ENCODE measurements around the gene EFCAB13. TPM values are rescaled to one million over a fixed set of nuclear protein-coding genes. Genes with fewer than 3 reads are reported as not detected.

The EFCAB13 gene
- total RNA-seq, 1 experiment from 2014 or later, result 1.6 TPM

DNA sequence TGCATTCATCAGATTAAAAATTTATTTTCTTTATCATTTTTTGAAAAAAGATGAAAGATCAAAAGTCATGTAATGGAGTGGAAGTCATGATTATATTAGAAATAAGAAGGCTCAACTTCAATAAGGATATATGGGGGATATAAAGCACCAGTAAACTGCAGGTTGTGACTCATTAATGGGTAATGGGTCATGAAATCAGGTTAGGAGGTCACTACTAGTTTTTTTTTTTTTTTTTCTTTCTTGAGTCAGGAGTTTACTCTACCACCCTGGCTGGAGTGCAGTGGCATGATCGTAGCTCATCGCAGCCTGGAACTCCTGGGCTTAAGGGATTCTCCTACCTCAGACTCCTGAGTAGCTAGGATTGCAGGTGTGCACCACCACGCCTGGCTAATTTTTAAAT lies 14.3 kb downstream of the EFCAB13 start:
- WGBS (ENCODE audit: extremely low coverage, insufficient read length, low lambda C conversion rate), result no CpG with 5 or more reads among the region's 3 CpGs
- DNase-seq, result no peak
- H3K4me2 ChIP-seq (ENCODE audit: insufficient read depth, insufficient read length, low read length), result no peak overlapping the region

More for the DNA sequence above, 14.3 kb downstream of the EFCAB13 start:
- no peaks in the 10 kb centered on the region for H3K27me3 Mint-ChIP-seq (ENCODE audit: low read depth)
- Histone ChIP-seq H2AK5ac (ENCODE audit: insufficient read length, low read length) (no peak overlapping the region), H3K9ac (ENCODE audit: extremely low read depth, insufficient read length, low read length) (no peak overlapping the region), H3K9me3 (ENCODE audit: control insufficient read depth, low read depth, low read length) (no peaks in the 10 kb centered on the region), H2BK15ac (ENCODE audit: low read depth, low read length) (no peak overlapping the region), H4K20me1 (ENCODE audit: control insufficient read depth, insufficient read depth, insufficient read length) (no peaks in the 10 kb centered on the region), H3K4ac (ENCODE audit: low read depth, low read length) (no peak overlapping the region), H4K8ac (replicated peaks; ENCODE audit: insufficient read length, low read depth, low read length) (no peak overlapping the region), H3K23me2 (ENCODE audit: insufficient read length, low read depth, low read length, poor library complexity, severe bottlenecking) (no peaks in the 10 kb centered on the region), H3K18ac (ENCODE audit: insufficient read length, low read depth, low read length) (no peak overlapping the region), H2BK20ac (ENCODE audit: low read depth, low read length, poor library complexity, severe bottlenecking) (no peak overlapping the region), H2AFZ (ENCODE audit: low read length) (no peak overlapping the region), H3K27ac (ENCODE audit: insufficient read length, low read depth, low read length) (no peak overlapping the region), H3K79me2 (ENCODE audit: insufficient read depth, low read length) (no peaks in the 10 kb centered on the region), H2BK12ac (ENCODE audit: insufficient read length, low read depth, low read length) (no peak overlapping the region), H2BK120ac (ENCODE audit: low read depth, low read length, poor library complexity, severe bottlenecking) (no peak overlapping the region), H4K91ac (ENCODE audit: insufficient read length, low read depth, low read length) (no peak overlapping the region), H3K79me1 (ENCODE audit: insufficient read depth, low read depth, low read length, poor library complexity, severe bottlenecking) (no peaks in the 10 kb centered on the region), H3T11ph (ENCODE audit: low read length) (no peak overlapping the region), H2BK5ac (ENCODE audit: insufficient read length, low read length) (no peak overlapping the region), H3K4me1 (ENCODE audit: insufficient read depth, low read length) (no peaks in the 10 kb centered on the region), H4K5ac (ENCODE audit: insufficient read length, low read depth, low read length) (no peak overlapping the region), H3K14ac (ENCODE audit: insufficient read depth, low read length) (no peak overlapping the region), H3K27me3 (ENCODE audit: insufficient read depth, low read length) (no peaks in the 10 kb centered on the region), H3K23ac (ENCODE audit: insufficient read length, low read depth, low read length) (no peak overlapping the region), H3K56ac (ENCODE audit: insufficient read length, low read depth, low read length) (no peak overlapping the region)
- no peaks in the 10 kb centered on the region; a peak in 1 of 4 replicates for H3K4me1 Mint-ChIP-seq
- no peak overlapping the region for H3K27ac Mint-ChIP-seq
- H3K4me3 Mint-ChIP-seq, result no peak overlapping the region
- H3K36me3 Mint-ChIP-seq (ENCODE audit: insufficient read depth in 1 of 3, low read depth in 3 of 3), result peaks cover 0 to 9% (median 0%) of the 10 kb centered on the region in 3 experiments; a peak in 1 of 7 replicates
- no peaks in the 10 kb centered on the region; a peak in 1 of 5 replicates for H3K9me3 Mint-ChIP-seq
- TF ChIP-seq, protein P1, sequence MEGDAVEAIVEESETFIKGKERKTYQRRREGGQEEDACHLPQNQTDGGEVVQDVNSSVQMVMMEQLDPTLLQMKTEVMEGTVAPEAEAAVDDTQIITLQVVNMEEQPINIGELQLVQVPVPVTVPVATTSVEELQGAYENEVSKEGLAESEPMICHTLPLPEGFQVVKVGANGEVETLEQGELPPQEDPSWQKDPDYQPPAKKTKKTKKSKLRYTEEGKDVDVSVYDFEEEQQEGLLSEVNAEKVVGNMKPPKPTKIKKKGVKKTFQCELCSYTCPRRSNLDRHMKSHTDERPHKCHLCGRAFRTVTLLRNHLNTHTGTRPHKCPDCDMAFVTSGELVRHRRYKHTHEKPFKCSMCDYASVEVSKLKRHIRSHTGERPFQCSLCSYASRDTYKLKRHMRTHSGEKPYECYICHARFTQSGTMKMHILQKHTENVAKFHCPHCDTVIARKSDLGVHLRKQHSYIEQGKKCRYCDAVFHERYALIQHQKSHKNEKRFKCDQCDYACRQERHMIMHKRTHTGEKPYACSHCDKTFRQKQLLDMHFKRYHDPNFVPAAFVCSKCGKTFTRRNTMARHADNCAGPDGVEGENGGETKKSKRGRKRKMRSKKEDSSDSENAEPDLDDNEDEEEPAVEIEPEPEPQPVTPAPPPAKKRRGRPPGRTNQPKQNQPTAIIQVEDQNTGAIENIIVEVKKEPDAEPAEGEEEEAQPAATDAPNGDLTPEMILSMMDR (conservative IDR thresholded peaks at IDR 0.05), result no peak

Data from H9 (cell line).